K562 (cell line): Measurements from ENCODE around the gene APCDD1L.

Experiments used
- ATF7 ChIP-seq: fragments of 450-650 bp; IDR thresholded peaks from 2 replicates; pipeline ENCODE4 v1.7.1; 2014; ENCODE audit warnings: mild to moderate bottlenecking, moderate library complexity
- CXXC5 ChIP-seq: fragments of 250-450 bp; sonication (Bioruptor Pico); IDR thresholded peaks from 2 replicates; pipeline ENCODE4 v1.8.0; 2022; ENCODE audit warnings: inconsistent platforms, mild to moderate bottlenecking, moderate library complexity
- HCFC1 ChIP-seq: IDR thresholded peaks from 2 replicates; pipeline ENCODE4 v1.6.1; 2012; ENCODE audit warnings: low read depth, low read length, improper control_type of control experiment
- KAT8 ChIP-seq: fragments of 450-650 bp; IDR thresholded peaks from 2 replicates; pipeline ENCODE4 v1.6.1; 2016; ENCODE audit warnings: low read depth, mild to moderate bottlenecking
- SRF ChIP-seq, 2 experiments: fragments of 250-450, 450-650 bp in 1 of 2; sonication (Bioruptor Pico) in 1 of 2; sonication (generic) in 1 of 2; formaldehyde crosslinking; IDR thresholded peaks; 2 replicates each; pipeline versions ENCODE4 v1.5.0 to v1.5.1; 2020 to 2022; ENCODE audit warnings: mild to moderate bottlenecking in 1 of 2, missing genetic modification reagents in 1 of 2
- TEAD4 ChIP-seq, 2 experiments: sonication (generic) in 1 of 2; formaldehyde crosslinking in 1 of 2; IDR thresholded peaks; 2 replicates each; pipeline versions ENCODE4 v1.6.1 to v1.8.0; 2012 to 2022; ENCODE audit warnings: borderline replicate concordance in 1 of 2, inconsistent platforms in 1 of 2, low read length in 1 of 2, mild to moderate bottlenecking in 1 of 2, missing genetic modification reagents in 1 of 2
- ZBED1 ChIP-seq: IDR thresholded peaks from 2 replicates; pipeline ENCODE4 v1.6.1; 2014
- ZSCAN29 ChIP-seq: fragments of 450-650 bp; IDR thresholded peaks from 2 replicates; pipeline ENCODE4 v1.6.1; 2017
- ZZZ3 ChIP-seq: fragments of 450-650 bp; IDR thresholded peaks from 2 replicates; pipeline ENCODE4 v1.6.1; 2016; ENCODE audit warnings: antibody characterized with exemption, mild to moderate bottlenecking, moderate library complexity
- TF ChIP-seq, protein P1 (sequence below): fragments of 250-450 bp; sonication (Bioruptor Pico); IDR thresholded peaks from 2 replicates; pipeline ENCODE4 v1.8.0; 2021; ENCODE audit warnings: mild to moderate bottlenecking, moderate library complexity
- TF ChIP-seq, protein P2 (sequence below), 3 experiments: IDR thresholded peaks in 2 of 3; conservative IDR thresholded peaks in 1 of 3; 2 replicates each; pipeline ENCODE4 v1.5.1; 2011 to 2012; ENCODE audit warnings: low read length in 3 of 3, mild to moderate bottlenecking in 3 of 3, control low read depth in 2 of 3, improper control_type of control experiment in 1 of 3, inconsistent platforms in 1 of 3, low read depth in 1 of 3, mixed read lengths in 1 of 3, moderate library complexity in 1 of 3; ENCODE audit not compliant: insufficient read depth in 2 of 3
- TF ChIP-seq, protein P3 (sequence below): sonication (generic); formaldehyde crosslinking; IDR thresholded peaks from 2 replicates; pipeline ENCODE4 v1.9.0; 2022; ENCODE audit warnings: mild to moderate bottlenecking, missing genetic modification reagents

DNA sequence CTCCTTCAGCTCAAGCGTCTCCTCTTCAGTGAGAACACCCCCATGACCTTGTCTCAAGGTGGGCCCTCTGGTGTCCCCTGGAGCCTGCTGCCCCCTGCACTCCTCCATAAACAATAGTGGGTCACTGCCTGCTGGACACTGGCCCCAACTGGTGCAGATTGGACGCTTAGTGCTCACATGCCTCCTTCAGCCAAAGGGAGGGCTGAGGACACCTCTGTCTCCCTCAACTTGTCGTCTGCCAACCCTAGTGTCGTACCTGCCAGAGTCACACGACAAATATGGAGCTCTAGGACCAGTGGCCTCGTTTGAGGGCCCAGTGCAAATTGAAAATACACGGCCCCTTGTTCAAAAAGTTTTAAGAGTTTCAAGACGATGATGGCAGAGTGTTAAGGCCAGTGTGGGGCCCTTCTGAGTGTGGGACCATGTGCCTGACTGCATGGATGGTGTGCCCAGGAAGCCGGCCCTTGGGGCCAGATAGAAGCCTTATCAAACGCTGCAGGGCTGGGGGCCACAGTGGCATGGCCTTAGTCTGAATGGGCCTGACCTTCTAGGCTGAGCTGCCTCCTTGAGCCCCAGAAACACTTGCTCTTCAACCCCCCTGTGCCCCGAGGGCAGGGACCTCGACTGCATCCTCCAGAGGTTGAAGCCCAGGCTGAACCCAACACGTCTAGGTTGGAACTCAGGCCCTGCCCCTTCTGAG lies 20.1 kb downstream of the APCDD1L start:
- TF ChIP-seq ATF7 (no peak), KAT8 (no peak), ZZZ3 (no peak), ZSCAN29 (no peak), SRF (CRISPR knock-in tag; IDR thresholded peaks at IDR 0.05) (no peak), TEAD4 (IDR thresholded peaks at IDR 0.05; ENCODE audit: low read length) (no peak), TEAD4 (CRISPR knock-in tag; IDR thresholded peaks at IDR 0.05; ENCODE audit: borderline replicate concordance) (no peak), ZBED1 (no peak), CXXC5 (CRISPR knock-in tag) (no peak), HCFC1 (no peak)
- TF ChIP-seq, protein P1, sequence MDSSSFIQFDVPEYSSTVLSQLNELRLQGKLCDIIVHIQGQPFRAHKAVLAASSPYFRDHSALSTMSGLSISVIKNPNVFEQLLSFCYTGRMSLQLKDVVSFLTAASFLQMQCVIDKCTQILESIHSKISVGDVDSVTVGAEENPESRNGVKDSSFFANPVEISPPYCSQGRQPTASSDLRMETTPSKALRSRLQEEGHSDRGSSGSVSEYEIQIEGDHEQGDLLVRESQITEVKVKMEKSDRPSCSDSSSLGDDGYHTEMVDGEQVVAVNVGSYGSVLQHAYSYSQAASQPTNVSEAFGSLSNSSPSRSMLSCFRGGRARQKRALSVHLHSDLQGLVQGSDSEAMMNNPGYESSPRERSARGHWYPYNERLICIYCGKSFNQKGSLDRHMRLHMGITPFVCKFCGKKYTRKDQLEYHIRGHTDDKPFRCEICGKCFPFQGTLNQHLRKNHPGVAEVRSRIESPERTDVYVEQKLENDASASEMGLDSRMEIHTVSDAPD (CRISPR knock-in tag): no peak
- TF ChIP-seq, protein P2, sequence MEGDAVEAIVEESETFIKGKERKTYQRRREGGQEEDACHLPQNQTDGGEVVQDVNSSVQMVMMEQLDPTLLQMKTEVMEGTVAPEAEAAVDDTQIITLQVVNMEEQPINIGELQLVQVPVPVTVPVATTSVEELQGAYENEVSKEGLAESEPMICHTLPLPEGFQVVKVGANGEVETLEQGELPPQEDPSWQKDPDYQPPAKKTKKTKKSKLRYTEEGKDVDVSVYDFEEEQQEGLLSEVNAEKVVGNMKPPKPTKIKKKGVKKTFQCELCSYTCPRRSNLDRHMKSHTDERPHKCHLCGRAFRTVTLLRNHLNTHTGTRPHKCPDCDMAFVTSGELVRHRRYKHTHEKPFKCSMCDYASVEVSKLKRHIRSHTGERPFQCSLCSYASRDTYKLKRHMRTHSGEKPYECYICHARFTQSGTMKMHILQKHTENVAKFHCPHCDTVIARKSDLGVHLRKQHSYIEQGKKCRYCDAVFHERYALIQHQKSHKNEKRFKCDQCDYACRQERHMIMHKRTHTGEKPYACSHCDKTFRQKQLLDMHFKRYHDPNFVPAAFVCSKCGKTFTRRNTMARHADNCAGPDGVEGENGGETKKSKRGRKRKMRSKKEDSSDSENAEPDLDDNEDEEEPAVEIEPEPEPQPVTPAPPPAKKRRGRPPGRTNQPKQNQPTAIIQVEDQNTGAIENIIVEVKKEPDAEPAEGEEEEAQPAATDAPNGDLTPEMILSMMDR (IDR thresholded peaks at IDR 0.05 in 2 of 3, conservative IDR thresholded peaks at IDR 0.05 in 1 of 3; ENCODE audit: insufficient read depth in 2 of 3, low read depth in 1 of 3, low read length in 3 of 3): no peak
- TF ChIP-seq, protein P3, sequence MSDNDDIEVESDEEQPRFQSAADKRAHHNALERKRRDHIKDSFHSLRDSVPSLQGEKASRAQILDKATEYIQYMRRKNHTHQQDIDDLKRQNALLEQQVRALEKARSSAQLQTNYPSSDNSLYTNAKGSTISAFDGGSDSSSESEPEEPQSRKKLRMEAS: no peak
